Right cardiac atrium (tissue), 5 donors: Measurements from ENCODE around the gene PGM3. TPM values are rescaled to one million over a fixed set of nuclear protein-coding genes. Genes with fewer than 3 reads are reported as not detected.

ENCODE experiments used
- ATAC-seq, 2 donors: fragments of 200-7000 bp; cut with Tn5 transposase; one replicate each; pipeline versions ENCODE4 v1.8.0 to v1.9.1; 2020; ENCODE audit warnings: moderate library complexity in 2 of 2, mild to moderate bottlenecking in 1 of 2
- DNase-seq, 3 donors: peaks; one replicate each; pipeline ENCODE4 v3.0.0-alpha.2; 2020
- H3K27ac ChIP-seq: one replicate; pipeline ENCODE4 v1.5.1; 2013; ENCODE audit warnings: mild to moderate bottlenecking, low read length, control low read depth, moderate library complexity
- H3K27me3 ChIP-seq: one replicate; pipeline ENCODE4 v1.6.1; 2013; ENCODE audit not compliant: control insufficient read depth, insufficient read depth
- H3K4me1 ChIP-seq: one replicate; pipeline ENCODE4 v1.6.1; 2013; ENCODE audit warnings: low read length; ENCODE audit not compliant: control insufficient read depth, insufficient read depth
- H3K4me3 ChIP-seq: one replicate; pipeline ENCODE4 v1.5.1; 2013; ENCODE audit warnings: low read length, control low read depth
- H3K9me3 ChIP-seq: one replicate; pipeline ENCODE4 v1.6.1; 2013; ENCODE audit warnings: low read length; ENCODE audit not compliant: control insufficient read depth
- WGBS: extraction: QIAGEN DNeasy Blood & Tissue Kit; methylation state at CpG from one replicate; pipeline ENCODE4 v1.1.7; 2013; 5-methylcytosine and 5-hydroxymethylcytosine counted together
- intact Hi-C, 4 donors: fragments of 100-400 bp; cut with DNase I; formaldehyde crosslinking; loops; one replicate each; pipeline versions ENCODE4 v1.11.0 to v1.14.0; 2022 to 2023
- long read RNA-seq, 4 donors: library from polyadenylated mRNA; unstranded; transcript quantifications; one replicate each; pipeline ENCODE4 v2.0.0, GENCODE V29; 2020 to 2021
- polyA plus RNA-seq: library from polyadenylated mRNA; stranded (reverse); fragments of 200-250 nt; gene quantifications from one replicate; pipeline ENCODE4 v1.2.3, GENCODE V29; 2013
- total RNA-seq, 4 donors: library from RNA; stranded (reverse); fragmentation: NEBNext Ultra II Directional; extraction: Animal tissue kit (Norgen Biotek cat#: 25700); gene quantifications; one replicate each; pipeline ENCODE4 v1.2.1, GENCODE V29; 2021
- donor health status: healthy with polysubstance abuse.
- donor health status: DM: no; HTN: yes; CAD: no.
- donor health status: DM: no; HTN: no; CAD: no.
- donor health status: DM: no; HTN: yes; CAD: no; lungs with severe emphysema.
- donor health status: DM: yes; HTN: yes; CAD: no.

The PGM3 gene, protein sequence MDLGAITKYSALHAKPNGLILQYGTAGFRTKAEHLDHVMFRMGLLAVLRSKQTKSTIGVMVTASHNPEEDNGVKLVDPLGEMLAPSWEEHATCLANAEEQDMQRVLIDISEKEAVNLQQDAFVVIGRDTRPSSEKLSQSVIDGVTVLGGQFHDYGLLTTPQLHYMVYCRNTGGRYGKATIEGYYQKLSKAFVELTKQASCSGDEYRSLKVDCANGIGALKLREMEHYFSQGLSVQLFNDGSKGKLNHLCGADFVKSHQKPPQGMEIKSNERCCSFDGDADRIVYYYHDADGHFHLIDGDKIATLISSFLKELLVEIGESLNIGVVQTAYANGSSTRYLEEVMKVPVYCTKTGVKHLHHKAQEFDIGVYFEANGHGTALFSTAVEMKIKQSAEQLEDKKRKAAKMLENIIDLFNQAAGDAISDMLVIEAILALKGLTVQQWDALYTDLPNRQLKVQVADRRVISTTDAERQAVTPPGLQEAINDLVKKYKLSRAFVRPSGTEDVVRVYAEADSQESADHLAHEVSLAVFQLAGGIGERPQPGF
- 10 to 100 TPM; 15.1 to 31.1 (median 18.5) TPM for total RNA-seq
- polyA plus RNA-seq = 5.8 TPM
- long read RNA-seq, donor 1, full-length matches to known transcripts = 24 of 36 reads
- long read RNA-seq, donor 1, partial matches to known transcripts = 4 of 36 reads
- long read RNA-seq, donor 1, other reads (novel, unspliced or antisense) = 8 of 36 reads
- long read RNA-seq, donor 2, full-length matches to known transcripts = 11 of 14 reads
- long read RNA-seq, donor 2, partial matches to known transcripts = 2 of 14 reads
- long read RNA-seq, donor 2, other reads (novel, unspliced or antisense) = 1 of 14 reads
- long read RNA-seq, donor 3, full-length matches to known transcripts = 102 of 134 reads
- long read RNA-seq, donor 3, partial matches to known transcripts = 10 of 134 reads
- long read RNA-seq, donor 3, other reads (novel, unspliced or antisense) = 22 of 134 reads
- long read RNA-seq, donor 4, full-length matches to known transcripts = 7 of 8 reads
- long read RNA-seq, donor 4, partial matches to known transcripts = 0 of 8 reads
- long read RNA-seq, donor 4, other reads (novel, unspliced or antisense) = 1 of 8 reads

DNA sequence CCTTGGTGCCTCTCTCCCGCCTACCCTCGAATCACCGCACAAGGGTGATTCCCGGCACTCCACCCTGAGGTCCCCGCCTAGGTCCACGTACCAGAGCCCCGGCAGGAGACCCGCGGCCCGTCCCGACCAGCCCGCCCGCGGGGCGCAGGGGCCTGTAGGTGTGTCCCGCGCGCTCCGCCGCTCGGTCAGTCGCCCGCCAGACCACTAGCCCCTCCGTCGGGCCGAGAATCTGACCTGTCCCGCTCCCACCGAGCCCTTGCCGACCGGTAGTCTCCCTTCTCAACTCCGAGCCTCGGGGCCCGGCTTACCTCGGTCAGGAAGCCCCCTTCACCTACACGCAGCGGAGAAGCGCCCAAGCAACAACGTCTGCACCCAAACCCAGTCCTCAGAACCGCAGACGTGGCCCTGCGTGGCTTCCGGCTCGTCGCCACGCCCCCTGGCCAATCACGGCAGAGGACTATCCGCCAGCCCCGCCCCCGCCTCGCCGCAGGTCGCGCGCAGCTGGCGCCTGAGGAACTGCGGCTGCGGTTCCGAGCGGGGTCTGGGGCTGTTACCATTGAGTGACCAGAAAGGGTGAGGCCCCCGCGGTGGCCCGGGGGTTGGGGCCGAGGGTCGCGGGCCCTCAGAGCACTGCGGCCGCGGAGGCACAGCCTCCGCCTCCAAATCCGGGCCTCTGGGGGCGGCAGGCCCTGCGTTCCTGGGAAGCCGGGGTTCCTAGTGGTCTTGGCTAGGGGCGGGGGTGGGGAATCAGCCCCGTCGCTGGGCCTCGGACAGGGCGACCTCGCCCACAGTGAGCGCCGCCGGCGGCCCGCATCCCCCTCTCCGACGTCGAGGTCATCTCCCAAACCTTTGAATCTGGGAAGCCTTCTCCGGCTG is at the start of gene PGM3, which contains the start of gene RWDD2A:
TSS of gene PGM3 (minus strand) at position 395 of the 876 bp plus-strand sequence. CDS start 2,253 bp downstream, outside the sequence.
TSS of gene RWDD2A (plus strand) at position 487 of the 876 bp plus-strand sequence. CDS start 1,095 bp downstream, outside the sequence.
- intact Hi-C loops = loop anchor here in 1 of 4 donors (10.0 kb wide), 1 partner anchor 118 kb away; no protein-coding TSS in a partner anchor
- Histone ChIP-seq H3K4me3 (peak within 1 kb of the TSS; percentile 78), H3K9me3 (no peaks in the 10 kb centered on the region), H3K27me3 (no peaks in the 10 kb centered on the region), H3K4me1 (peaks cover 2% of the 10 kb centered on the region), H3K27ac (peak within 1 kb of the TSS; percentile 71)
- DNase-seq = peak; percentile 92 to 97 (median 96)
- ATAC-seq = peak; percentile 99
- WGBS = under 1% methylated on average over 88 of the region's 88 CpGs

DNA sequence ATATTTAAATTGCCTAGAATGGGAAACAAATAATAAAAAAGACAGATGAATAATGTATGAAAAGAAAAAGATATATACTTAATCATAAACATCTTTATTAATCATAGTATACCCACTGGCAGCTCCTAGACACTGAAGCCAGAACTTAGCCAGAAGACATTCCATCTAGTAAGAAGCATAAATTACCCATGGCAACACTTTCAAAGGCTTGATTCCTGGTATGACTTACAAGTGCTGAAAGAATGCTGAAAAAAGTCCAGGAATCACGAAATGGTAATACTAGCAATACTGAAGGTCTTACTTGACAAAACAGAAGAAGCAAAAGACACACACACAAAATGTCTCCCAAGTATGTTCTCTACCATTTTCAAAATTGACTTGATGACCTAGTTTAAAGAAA is 38.1 kb upstream of the PGM3 start:
- 54% methylated on average over 1 of the region's 1 CpG for WGBS
- Histone ChIP-seq H3K4me3 (no peak overlapping the region), H3K9me3 (no peaks in the 10 kb centered on the region), H3K27ac (no peak overlapping the region), H3K27me3 (no peaks in the 10 kb centered on the region), H3K4me1 (no peaks in the 10 kb centered on the region)
- ATAC-seq = no peak
- DNase-seq = no peak
- intact Hi-C loops = no loop called here

DNA sequence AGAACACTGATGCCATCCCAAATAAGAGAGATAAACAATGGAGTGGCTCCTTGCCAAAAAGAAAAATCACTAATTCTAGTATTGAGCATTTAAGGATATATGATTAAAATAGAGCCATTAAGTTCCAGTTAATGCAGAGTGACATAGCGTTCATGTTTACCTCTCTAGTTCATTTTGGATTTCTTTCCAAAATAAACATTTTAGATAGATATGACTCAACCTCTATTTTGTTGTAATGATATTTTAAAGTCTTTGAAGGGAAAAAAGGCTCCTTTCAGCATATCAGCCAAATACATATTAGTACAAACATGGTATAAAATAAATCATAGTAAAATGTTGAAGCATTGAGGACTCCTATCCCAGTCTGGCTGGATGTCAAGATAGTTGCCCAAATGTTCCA is 33.5 kb upstream of the PGM3 start:
- no peaks in the 10 kb centered on the region for H3K4me1 ChIP-seq
- DNase-seq = no peak
- intact Hi-C loops = no loop called here
- no peaks in the 10 kb centered on the region for H3K27me3 ChIP-seq
- WGBS = 42% methylated on average over 1 of the region's 1 CpG
- H3K4me3 ChIP-seq = no peak overlapping the region
- no peaks in the 10 kb centered on the region for H3K9me3 ChIP-seq
- ATAC-seq = no peak
- H3K27ac ChIP-seq = no peak overlapping the region

DNA sequence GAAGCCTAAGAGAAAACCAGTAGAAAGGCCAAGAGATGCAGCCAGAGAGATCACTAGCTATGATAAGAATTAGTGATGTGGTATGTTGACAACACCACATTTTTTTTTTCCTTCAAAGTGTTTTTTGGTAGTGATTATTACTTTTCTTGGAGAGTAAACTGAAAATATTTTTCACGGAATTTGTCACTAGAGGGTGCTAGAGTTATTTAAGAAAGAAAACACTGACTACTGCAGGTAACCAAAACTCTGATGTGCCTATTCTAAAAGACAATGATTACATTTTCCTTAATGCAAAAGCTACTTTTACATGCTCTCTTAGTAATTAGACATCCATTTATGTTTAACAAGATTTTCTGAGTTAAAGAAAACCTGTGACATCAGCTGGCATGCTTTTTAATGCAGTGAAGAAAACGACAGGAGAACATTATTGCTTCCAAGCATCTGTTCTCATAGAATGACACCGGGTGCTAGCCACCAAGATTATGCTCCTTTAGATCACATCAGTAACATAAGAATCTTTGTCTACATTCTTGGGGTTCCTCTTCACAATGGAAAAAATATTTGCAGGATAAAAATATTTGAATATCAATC is 28.9 kb upstream of the PGM3 start:
- H3K27me3 ChIP-seq = no peaks in the 10 kb centered on the region
- DNase-seq (no peak), ATAC-seq (no peak)
- intact Hi-C loops = loop anchor here (2.0 to 5.0 kb wide), 3 partner anchors 290 to 295 kb away; partner anchors contain the start of gene PRSS35 (in 2 of the 4)
- H3K4me1 ChIP-seq = no peaks in the 10 kb centered on the region
- WGBS = 49% methylated on average over 3 of the region's 3 CpGs
- no peak overlapping the region for H3K27ac ChIP-seq
- no peaks in the 10 kb centered on the region for H3K9me3 ChIP-seq
- no peak overlapping the region for H3K4me3 ChIP-seq

DNA sequence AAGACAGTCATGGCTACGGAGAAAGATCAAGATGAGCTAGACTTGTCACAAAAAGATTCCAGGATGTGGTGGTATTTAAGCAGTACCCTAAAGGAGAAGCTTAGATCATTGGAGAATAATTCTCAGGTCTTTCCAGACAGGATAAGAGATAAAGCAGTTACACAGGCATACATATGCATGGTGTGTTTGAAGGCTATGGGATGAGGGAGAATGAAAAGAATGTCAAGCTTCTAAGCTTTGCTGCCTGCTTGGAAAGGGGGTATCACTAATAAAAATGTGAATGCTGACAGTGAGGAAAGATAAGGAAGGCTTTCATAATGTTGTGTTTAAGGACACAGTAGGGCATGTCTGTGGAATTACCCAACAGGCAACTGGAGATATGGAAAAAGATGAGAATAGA is 28.2 kb upstream of the PGM3 start:
- DNase-seq (no peak), ATAC-seq (no peak)
- H3K4me1 ChIP-seq = no peaks in the 10 kb centered on the region
- WGBS = 75% methylated on average over 1 of the region's 1 CpG
- no peak overlapping the region for H3K27ac ChIP-seq
- no peak overlapping the region for H3K4me3 ChIP-seq
- no peaks in the 10 kb centered on the region for H3K9me3 ChIP-seq
- H3K27me3 ChIP-seq = no peaks in the 10 kb centered on the region
- intact Hi-C loops = loop anchor here in 3 of 4 donors (5.0 kb wide), 2 partner anchors 291 to 296 kb away; partner anchors contain the start of gene PRSS35 (in 2 of the 3)

DNA sequence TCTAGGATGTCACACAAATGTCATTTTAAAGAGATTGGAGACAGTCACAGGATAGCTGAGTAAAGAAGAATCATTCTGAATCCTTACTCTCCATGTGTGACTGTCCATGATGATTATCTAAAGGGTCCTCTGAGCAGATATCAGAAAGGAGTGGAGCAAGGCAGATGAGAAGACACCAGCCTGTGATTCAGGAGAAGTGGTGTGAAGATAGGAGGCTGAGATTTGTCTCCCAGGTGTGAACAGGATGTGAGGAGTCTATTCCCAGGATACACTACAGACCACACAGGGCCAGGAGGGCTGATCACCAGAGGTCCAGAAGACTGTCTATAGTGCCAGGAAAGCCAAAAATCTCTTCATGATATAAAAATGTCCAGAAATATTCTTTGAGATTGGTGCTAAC is 27.1 kb upstream of the PGM3 start:
- Histone ChIP-seq H3K27ac (no peak overlapping the region), H3K4me1 (no peaks in the 10 kb centered on the region), H3K27me3 (no peaks in the 10 kb centered on the region), H3K9me3 (no peaks in the 10 kb centered on the region), H3K4me3 (no peak overlapping the region)
- DNase-seq (no peak), ATAC-seq (no peak)
- intact Hi-C loops = loop anchor here in 3 of 4 donors (5.0 kb wide), 2 partner anchors 292 to 297 kb away; partner anchors contain the start of gene PRSS35 (in 2 of the 3)

DNA sequence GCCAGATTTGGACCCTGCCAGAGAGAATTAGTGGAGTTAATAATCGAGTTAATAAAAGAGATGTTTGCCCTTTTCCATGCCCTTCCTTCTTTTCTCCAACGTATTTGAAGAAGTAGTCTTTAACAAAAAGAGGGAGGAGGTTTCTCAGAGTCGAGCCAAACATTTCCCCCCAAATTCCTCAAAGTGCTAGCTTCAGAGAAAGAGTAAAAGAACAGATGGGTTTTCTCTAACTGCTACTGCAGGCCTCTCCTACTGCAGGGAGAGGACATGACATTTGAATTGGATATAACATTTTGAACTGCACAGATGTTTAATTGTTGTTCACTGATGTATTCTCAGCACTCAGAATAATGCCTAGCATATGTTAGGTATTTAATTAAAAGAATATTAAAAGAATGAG is 25.6 kb upstream of the PGM3 start:
- no peak for DNase-seq
- H3K27me3 ChIP-seq = no peaks in the 10 kb centered on the region
- no peak for ATAC-seq
- no peak overlapping the region for H3K27ac ChIP-seq
- no peaks in the 10 kb centered on the region for H3K4me1 ChIP-seq
- no peak overlapping the region for H3K4me3 ChIP-seq
- H3K9me3 ChIP-seq = no peaks in the 10 kb centered on the region
- 50% methylated on average over 3 of the region's 3 CpGs for WGBS
- intact Hi-C loops = loop anchor here in 1 of 4 donors (5.0 kb wide), 1 partner anchor 151 kb away; the partner anchor contains the start of genes DOP1A and UBE3D

DNA sequence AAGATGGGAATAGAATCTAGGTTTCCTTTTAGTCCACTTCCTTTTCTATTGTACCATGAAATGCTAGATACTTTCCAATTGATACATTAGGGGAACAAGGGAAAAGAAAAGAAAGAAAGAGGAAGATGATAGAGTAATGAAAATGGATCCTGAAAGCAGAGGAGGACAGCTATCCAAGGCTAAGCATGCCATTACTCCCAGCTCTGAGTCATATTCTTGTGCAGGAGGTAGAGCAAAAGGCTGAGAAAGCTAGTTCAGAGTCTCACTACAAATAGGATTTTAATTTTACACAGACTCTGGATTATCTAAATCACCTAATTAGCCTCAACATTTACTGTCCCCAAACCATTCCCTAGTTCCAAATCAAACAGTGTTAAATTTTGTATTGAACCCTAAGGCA is 23.7 kb upstream of the PGM3 start:
- H3K4me1 ChIP-seq = no peaks in the 10 kb centered on the region
- H3K9me3 ChIP-seq = no peaks in the 10 kb centered on the region
- no peak for ATAC-seq
- H3K4me3 ChIP-seq = no peak overlapping the region
- intact Hi-C loops = loop anchor here in 1 of 4 donors (5.0 kb wide), 1 partner anchor 150 kb away; the partner anchor contains the start of genes DOP1A and UBE3D
- no peak overlapping the region for H3K27ac ChIP-seq
- no peak for DNase-seq
- H3K27me3 ChIP-seq = no peaks in the 10 kb centered on the region

DNA sequence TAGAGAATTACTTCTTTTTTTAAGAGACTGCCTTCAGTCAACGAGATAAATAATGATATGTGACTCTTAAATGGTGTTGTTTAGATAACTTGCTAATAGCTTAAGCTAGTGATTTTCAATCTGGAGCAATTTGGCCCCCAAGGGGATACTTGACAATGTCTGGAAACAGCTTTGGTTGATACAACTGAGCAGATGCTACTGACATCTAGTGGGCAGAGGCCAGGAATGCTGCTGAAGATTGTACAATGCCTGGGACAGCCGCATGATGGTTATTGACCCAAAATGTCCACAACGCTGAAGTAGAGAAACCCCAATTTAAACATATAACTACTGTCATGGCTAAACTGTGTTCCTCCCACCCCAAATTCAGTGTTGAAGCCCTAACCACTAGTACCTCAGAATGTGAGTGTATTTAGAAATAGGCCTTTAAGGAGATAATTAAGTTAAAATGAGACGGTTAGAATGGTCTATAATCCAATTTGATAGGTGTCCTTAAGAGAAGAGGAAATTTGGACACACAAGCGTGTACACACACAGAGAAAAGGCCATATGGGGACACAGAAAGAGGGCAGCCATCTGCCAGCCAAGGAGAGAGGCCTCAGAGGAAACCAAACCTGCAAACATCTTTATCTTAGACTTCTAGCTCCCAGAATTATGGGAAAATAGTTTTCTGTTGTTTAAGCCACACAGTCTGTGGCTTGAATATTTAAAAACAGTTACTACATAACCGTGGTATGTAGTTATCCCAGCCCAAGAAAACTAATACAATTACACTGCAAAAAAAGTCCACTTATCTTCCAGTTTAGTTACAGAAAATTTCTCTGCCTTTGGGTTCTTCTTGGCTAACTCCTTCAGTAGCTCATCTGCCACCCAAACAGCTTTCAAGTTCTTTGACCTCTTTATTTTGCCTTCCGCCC is 22.3 kb upstream of the PGM3 start:
- peak; percentile 48 to 83 (median 63) for DNase-seq
- Histone ChIP-seq H3K27ac (no peak overlapping the region), H3K4me1 (no peaks in the 10 kb centered on the region), H3K9me3 (no peaks in the 10 kb centered on the region), H3K27me3 (no peaks in the 10 kb centered on the region), H3K4me3 (no peak overlapping the region)
- WGBS = 23% methylated on average over 7 of the region's 7 CpGs
- intact Hi-C loops = loop anchor here in 1 of 4 donors (5.0 kb wide), 1 partner anchor 148 kb away; the partner anchor contains the start of genes DOP1A and UBE3D
- ATAC-seq = peak; percentile 95 to 96
